Left cardiac atrium (tissue), 4 donors: Measurements from ENCODE around the gene PDPN. TPM values are rescaled to one million over a fixed set of nuclear protein-coding genes. Genes with fewer than 3 reads are reported as not detected.
A peak's percentile ranks its signal among the peaks of the same experiment; 100 is the strongest.
"Not testable (repeated sequence)": the region's sequence is repeated elsewhere in the genome, so short reads cannot be mapped to it uniquely, and the experiment has no call there.

ENCODE experiments used
- ATAC-seq, 2 donors: fragments of 200-7000 bp; cut with Tn5 transposase; one replicate each; pipeline ENCODE4 v1.9.1; 2020; ENCODE audit warnings: mild to moderate bottlenecking in 2 of 2, moderate library complexity in 2 of 2
- DNase-seq: peaks from one replicate; pipeline ENCODE4 v3.0.0-alpha.2; 2020
- intact Hi-C, 2 donors: fragments of 100-400 bp; cut with DNase I; formaldehyde crosslinking; loops; one replicate each; pipeline versions ENCODE4 v1.14.1 to v1.15.1; 2022 to 2023
- long read RNA-seq: library from polyadenylated mRNA; unstranded; transcript quantifications from one replicate; pipeline ENCODE4 v2.0.0, GENCODE V29; 2021
- total RNA-seq, 2 donors: library from RNA; stranded (reverse); fragmentation: NEBNext Ultra II Directional; extraction: Animal tissue kit (Norgen Biotek cat#: 25700); gene quantifications; one replicate each; pipeline ENCODE4 v1.2.1, GENCODE V29; 2021
- donor health status: DM: no; HTN: yes; CAD: no.
- donor health status: DM: no; HTN: yes; CAD: no; lungs with severe emphysema.
- donor health status: DM: yes; HTN: yes; CAD: no.
- donor health status: Dilated cardiomyopathy.

PDPN gene
- 10 to 100 TPM; 14.3 to 25.8 TPM for total RNA-seq
- long read RNA-seq, transcript PDPN-201 (6 exons, 3,104 nt): major isoform, 7 of 17 reads
- long read RNA-seq, transcript PDPN-202 (6 exons, 2,801 nt): major isoform, 7 of 17 reads
- long read RNA-seq, partial matches to known transcripts: 1 of 17 reads
- long read RNA-seq, other reads (novel, unspliced or antisense): 1 of 17 reads

- DNase-seq (peak; percentile 51), ATAC-seq (peak; percentile 73 to 80)
- intact Hi-C loops: no loop called here
Measured at GRCh38 chr1:13583595-13583965, at the start of gene PDPN. Gene PDPN, plus strand, starts transcription at chr1:13583832. Its CDS starts 202 bp downstream, at chr1:13584034.

GRCh38 chr1:13535227-13535626 lies 48.4 kb upstream of the PDPN start:
- intact Hi-C loops: loop anchor here in 1 of 2 donors (5.0 kb wide), 1 partner anchor 48 kb away; no protein-coding TSS in a partner anchor
- ATAC-seq: peak; percentile 87 to 89
- peak; percentile 44 for DNase-seq

- intact Hi-C loops: loop anchor here in 1 of 2 donors (5.0 kb wide), 1 partner anchor 49 kb away; no protein-coding TSS in a partner anchor
- DNase-seq: no peak
- ATAC-seq: peak in 1 of 2 donors; percentile 63
Measured at GRCh38 chr1:13536571-13536970, 47.1 kb upstream of the PDPN start.

GRCh38 chr1:13538832-13539231 lies 44.8 kb upstream of the PDPN start:
- intact Hi-C loops: loop anchor here in 1 of 2 donors (5.0 kb wide), 1 partner anchor 52 kb away; no protein-coding TSS in a partner anchor
- ATAC-seq: no peak
- DNase-seq: no peak

- DNase-seq (no peak), ATAC-seq (no peak)
- intact Hi-C loops: loop anchor here in 1 of 2 donors (5.0 to 10.0 kb wide), 2 partner anchors 52 to 75 kb away; no protein-coding TSS in a partner anchor
Measured at GRCh38 chr1:13539683-13540082, 43.9 kb upstream of the PDPN start.

- ATAC-seq (peak; percentile 58 to 69), DNase-seq (peak; percentile 48)
- intact Hi-C loops: loop anchor here in 1 of 2 donors (10.0 kb wide), 1 partner anchor 76 kb away; no protein-coding TSS in a partner anchor
Measured at GRCh38 chr1:13540866-13541265, 42.8 kb upstream of the PDPN start.

- ATAC-seq: no peak
- DNase-seq: no peak
- intact Hi-C loops: loop anchor here in 1 of 2 donors (10.0 kb wide), 1 partner anchor 77 kb away; no protein-coding TSS in a partner anchor
Measured at GRCh38 chr1:13541435-13542215, 42.0 kb upstream of the PDPN start.

- ATAC-seq (peak; percentile 81 to 84), DNase-seq (peak; percentile 64)
- intact Hi-C loops: loop anchor here in 1 of 2 donors (10.0 kb wide), 1 partner anchor 79 kb away; no protein-coding TSS in a partner anchor
Measured at GRCh38 chr1:13543451-13544220, 40.0 kb upstream of the PDPN start.

- ATAC-seq: peak in 1 of 2 donors; percentile 5
- no peak for DNase-seq
- intact Hi-C loops: loop anchor here in 1 of 2 donors (10.0 kb wide), 1 partner anchor 79 kb away; no protein-coding TSS in a partner anchor
Measured at GRCh38 chr1:13544221-13544556, 39.4 kb upstream of the PDPN start.

- no peak for ATAC-seq
- DNase-seq: no peak
- intact Hi-C loops: loop anchor here in 1 of 2 donors (10.0 kb wide), 1 partner anchor 82 kb away; no protein-coding TSS in a partner anchor
Measured at GRCh38 chr1:13546791-13547190, 36.8 kb upstream of the PDPN start.

GRCh38 chr1:13548281-13548680 lies 35.4 kb upstream of the PDPN start:
- intact Hi-C loops: loop anchor here in 1 of 2 donors (10.0 kb wide), 1 partner anchor 83 kb away; no protein-coding TSS in a partner anchor
- no peak for ATAC-seq

GRCh38 chr1:13549021-13549420 lies 34.6 kb upstream of the PDPN start:
- intact Hi-C loops: loop anchor here in 1 of 2 donors (10.0 kb wide), 1 partner anchor 84 kb away; no protein-coding TSS in a partner anchor
- no peak for DNase-seq
- no peak for ATAC-seq

More at GRCh38 chr1:13548281-13548680, 35.4 kb upstream of the PDPN start:
- no peak for DNase-seq

- DNase-seq (no peak), ATAC-seq (no peak)
- intact Hi-C loops: loop anchor here in 1 of 2 donors (10.0 kb wide), 1 partner anchor 85 kb away; no protein-coding TSS in a partner anchor
Measured at GRCh38 chr1:13549521-13549920, 34.1 kb upstream of the PDPN start.

- intact Hi-C loops: no loop called here
- DNase-seq (no peak), ATAC-seq (peak in 1 of 2 donors; percentile 85)
Measured at GRCh38 chr1:13550663-13551062, 33.0 kb upstream of the PDPN start.

GRCh38 chr1:13554798-13555197 lies 28.8 kb upstream of the PDPN start:
- intact Hi-C loops: no loop called here
- no peak for ATAC-seq
- no peak for DNase-seq

GRCh38 chr1:13556224-13556764 lies 27.3 kb upstream of the PDPN start:
- intact Hi-C loops: no loop called here
- ATAC-seq (no peak), DNase-seq (no peak)

- intact Hi-C loops: no loop called here
- ATAC-seq: no peak
- no peak for DNase-seq
Measured at GRCh38 chr1:13560541-13560940, 23.1 kb upstream of the PDPN start.

GRCh38 chr1:13562981-13563380 lies 20.7 kb upstream of the PDPN start:
- ATAC-seq, DNase-seq, intact Hi-C loops: not testable (repeated sequence)

- DNase-seq (no peak), ATAC-seq (no peak)
- intact Hi-C loops: no loop called here
Measured at GRCh38 chr1:13564073-13564472, 19.6 kb upstream of the PDPN start.
